ENCODE results near the gene RNF186.

- TF ChIP-seq CTCF (IDR thresholded peaks at IDR 0.05) (no peak), SMC3 (IDR thresholded peaks at IDR 0.05; ENCODE audit: low read depth, low read length) (no peak), REST (IDR thresholded peaks at IDR 0.05; ENCODE audit: low read depth, low read length) (no peak)
These were observed 12.8 kb downstream of the RNF186 start for GRCh38 chr1:19802269-19802668.

Measured in SK-N-SH (cell line).